Endothelial cell of umbilical vein (primary cell): Measurements from ENCODE around the gene AGO4. TPM values are rescaled to one million over a fixed set of nuclear protein-coding genes. Genes with fewer than 3 reads are reported as not detected.

Source experiments
- BruUV-seq: library from RNA; stranded (reverse); fragments of 400-500 nt; replicated peaks from 2 replicates; lab custom pipeline; 2021; lab: Mats Ljungman, UMichigan
- CTCF ChIA-PET: fragments of 300-600, 350-600 bp; sonication (Branson Sonifier 250); formaldehyde crosslinking; loops from one replicate; lab custom pipeline; 2021; ENCODE audit warnings: antibody characterized with exemption, inconsistent platforms; lab: Charles Lee
- POLR2A ChIA-PET: fragments of 300-600, 350-600 bp; sonication (Branson Sonifier 250); formaldehyde crosslinking; loops from one replicate; lab custom pipeline; 2021; ENCODE audit warnings: antibody characterized with exemption, inconsistent platforms; lab: Charles Lee
- DNase-seq: peaks from one replicate; pipeline ENCODE4 v3.0.0-alpha.2; 2011; ENCODE audit warnings: low read depth, low spot score
- FAIRE-seq: peaks from 2 replicates; lab custom pipeline; 2011; peaks lifted over from hg19 to GRCh38; lab: Jason Lieb, UNC
- H2AFZ ChIP-seq: 2 replicates; pipeline ENCODE4 v1.6.0; 2012; ENCODE audit warnings: low read depth, low read length, control low read depth, inconsistent platforms
- H3K27ac ChIP-seq: 2 replicates; pipeline ENCODE4 v1.5.1; 2011; ENCODE audit warnings: low read depth, mild to moderate bottlenecking, control low read depth, low read length, moderate library complexity; ENCODE audit not compliant: insufficient read depth
- H3K27me3 ChIP-seq, 2 experiments: 2 replicates each; pipeline versions ENCODE4 v1.6.0 to v1.6.1; 2011; ENCODE audit warnings: low read length in 2 of 2, mixed read lengths in 1 of 2; ENCODE audit not compliant: control insufficient read depth in 2 of 2, insufficient read depth in 2 of 2
- H3K36me3 ChIP-seq, 2 experiments: 2 replicates in 1 of 2; 3 replicates in 1 of 2; pipeline ENCODE4 v1.5.1; 2011; ENCODE audit warnings: low read length in 2 of 2, mild to moderate bottlenecking in 1 of 2, moderate library complexity in 1 of 2; ENCODE audit not compliant: control insufficient read depth in 2 of 2, insufficient read depth in 2 of 2; ENCODE audit errors: extremely low read depth in 1 of 2
- H3K4me1 ChIP-seq: 3 replicates; pipeline ENCODE4 v1.5.1; 2011; ENCODE audit warnings: mild to moderate bottlenecking, low read length; ENCODE audit not compliant: control insufficient read depth, insufficient read depth; ENCODE audit errors: extremely low read depth
- H3K4me2 ChIP-seq: 2 replicates; pipeline ENCODE4 v1.6.1; 2011; ENCODE audit warnings: low read length, control low read depth, mixed read lengths; ENCODE audit not compliant: insufficient read depth
- H3K4me3 ChIP-seq, 3 experiments: fragments of 200-600 bp in 1 of 3; sonication (generic), shearing (Covaris generic) in 1 of 3; replicated peaks in 1 of 3; 2 replicates each; pipeline ENCODE4 v1.5.1; 2011 to 2016; ENCODE audit warnings: control low read depth in 3 of 3, low read length in 3 of 3, mild to moderate bottlenecking in 2 of 3, inconsistent platforms in 1 of 3, low read depth in 1 of 3, moderate library complexity in 1 of 3; ENCODE audit not compliant: insufficient read depth in 1 of 3
- H3K79me2 ChIP-seq: 2 replicates; pipeline ENCODE4 v1.6.0; 2012; ENCODE audit warnings: low read length, inconsistent platforms; ENCODE audit not compliant: control insufficient read depth, insufficient read depth
- H3K9ac ChIP-seq: replicated peaks from 2 replicates; pipeline ENCODE3; 2011; ENCODE audit warnings: low read length, control low read depth; ENCODE audit not compliant: insufficient read depth; ENCODE audit errors: extremely low read depth
- H3K9me1 ChIP-seq: replicated peaks from 3 replicates; pipeline ENCODE4 v1.6.0; 2011; ENCODE audit warnings: mild to moderate bottlenecking, low read length; ENCODE audit not compliant: control insufficient read depth, insufficient read depth; ENCODE audit errors: extremely low read depth
- H3K9me3 ChIP-seq: replicated peaks from 2 replicates; pipeline ENCODE4 v1.5.1; 2012; ENCODE audit warnings: low read length, inconsistent platforms; ENCODE audit not compliant: control insufficient read depth, insufficient read depth
- H4K20me1 ChIP-seq: replicated peaks from 2 replicates; pipeline ENCODE3; 2011; ENCODE audit warnings: mild to moderate bottlenecking, low read length; ENCODE audit not compliant: control insufficient read depth, insufficient read depth; ENCODE audit errors: extremely low read depth
- EZH2 ChIP-seq: IDR thresholded peaks from 2 replicates; pipeline ENCODE4 v1.6.1; 2012; ENCODE audit warnings: borderline replicate concordance, low read depth, mild to moderate bottlenecking, moderate library complexity, low read length, inconsistent platforms; ENCODE audit not compliant: severe bottlenecking
- FOS ChIP-seq: IDR thresholded peaks from 2 replicates; pipeline ENCODE4 v1.6.1; 2011; ENCODE audit warnings: mild to moderate bottlenecking, low read length, moderate library complexity, borderline replicate concordance; ENCODE audit not compliant: insufficient read depth
- GATA2 ChIP-seq: IDR thresholded peaks from 2 replicates; pipeline ENCODE4 v1.7.0; 2011; ENCODE audit warnings: low read depth, mild to moderate bottlenecking, moderate library complexity, mixed read lengths, low read length; ENCODE audit not compliant: insufficient read length, insufficient read depth
- JUN ChIP-seq: IDR thresholded peaks from 2 replicates; pipeline ENCODE4 v1.6.1; 2011; ENCODE audit warnings: borderline replicate concordance, low read depth; ENCODE audit not compliant: insufficient read length, insufficient read depth
- MYC ChIP-seq: IDR thresholded peaks from one replicate; pipeline ENCODE4 v1.6.1; 2011; ENCODE audit warnings: mild to moderate bottlenecking, low read depth, low read length
- POLR2A ChIP-seq: IDR thresholded peaks from 2 replicates; pipeline ENCODE4 v1.6.1; 2012; ENCODE audit warnings: low read depth, mild to moderate bottlenecking, control low read depth, low read length
- POLR2AphosphoS5 ChIP-seq: IDR thresholded peaks from 2 replicates; pipeline ENCODE4 v1.6.1; 2012; ENCODE audit warnings: low read depth, mild to moderate bottlenecking, control low read depth, low read length, moderate library complexity; ENCODE audit not compliant: insufficient read depth
- dilution Hi-C: fragments of 300-500 bp; cut with MboI; formaldehyde crosslinking; loops from one replicate; pipeline ENCODE4 v1.15.0; 2019; ENCODE audit warnings: low sequenced_read_pairs; ENCODE audit not compliant: extremely low pct_ligation_motif_present
- intact Hi-C: fragments of 100-400 bp; cut with micrococcal nuclease; formaldehyde crosslinking; loops from one replicate; pipeline ENCODE4 v1.10.0; 2022
- polyA plus RNA-seq, 4 experiments: library from polyadenylated mRNA; depleted of rRNA in 3 of 4; stranded (reverse) in 3 of 4; unstranded in 1 of 4; fragments of >200 nt; gene quantifications; 2 replicates each; pipeline versions ENCODE4 v1.2.1 to v1.2.3, GENCODE V29; 2011 to 2012; ENCODE audit warnings: missing spikeins in 1 of 4
- total RNA-seq: library from RNA; stranded (reverse); gene quantifications from 2 replicates; pipeline ENCODE4 v1.2.3, GENCODE V29; 2021
- TF ChIP-seq, protein P1 (sequence below): IDR thresholded peaks from 2 replicates; pipeline ENCODE4 v1.6.1; 2011; ENCODE audit not compliant: insufficient read depth, insufficient read length
- TF ChIP-seq, protein P2 (sequence below), 2 donors: IDR thresholded peaks; 1 replicate in 1 of 2; 2 replicates in 1 of 2; pipeline ENCODE4 v1.5.1; 2011; ENCODE audit warnings: low read length in 2 of 2, mild to moderate bottlenecking in 2 of 2, moderate library complexity in 2 of 2, control low read depth in 1 of 2, inconsistent platforms in 1 of 2, low read depth in 1 of 2; ENCODE audit not compliant: insufficient read depth in 1 of 2; ENCODE audit errors: extremely low read depth in 1 of 2

Gene AGO4
- total and polyA plus RNA-seq, 2 donors (not counting 3 experiments of a cell fraction or from before 2014, with no cell fraction given), result 11.1 to 19.8 TPM

DNA sequence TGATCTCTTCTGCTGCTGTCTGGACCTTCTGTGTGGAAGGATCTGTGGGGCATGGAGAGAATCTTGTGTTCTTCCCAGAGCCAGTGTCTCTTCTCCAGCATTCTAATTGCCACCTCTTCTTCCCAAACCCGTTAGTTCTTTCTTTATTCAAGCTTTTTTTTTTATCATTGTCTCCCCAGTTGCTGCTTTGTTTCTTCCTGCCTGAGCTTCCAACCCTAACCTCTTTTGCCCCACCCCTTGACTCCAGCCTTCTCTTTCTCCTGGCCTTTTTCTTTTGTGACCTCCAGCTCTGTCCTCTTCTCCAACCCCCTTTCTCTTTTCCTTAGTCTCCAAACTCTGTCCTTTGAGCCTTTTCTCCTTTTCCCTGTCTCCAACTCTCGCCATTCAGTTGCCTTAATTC is 79.7 kb downstream of the AGO4 start:
- intact Hi-C loops (no loop called here), dilution Hi-C loops (no loop called here)
- H3K4me2 ChIP-seq, result no peak overlapping the region
- H3K27ac ChIP-seq, result no peak overlapping the region
- no TSS peak for BruUV-seq
- peaks cover 3 to 5% of the 10 kb centered on the region in 2 experiments for H3K36me3 ChIP-seq
- DNase-seq (no peak), FAIRE-seq (no peak)
- H3K9ac ChIP-seq, result no peak overlapping the region
- no peak overlapping the region for H2AFZ ChIP-seq
- H3K4me3 ChIP-seq, result no peak overlapping the region
- H3K4me1 ChIP-seq, result peaks cover 17% of the 10 kb centered on the region
- no peaks in the 10 kb centered on the region for H3K9me3 ChIP-seq
- H3K9me1 ChIP-seq, result no peaks in the 10 kb centered on the region
- H3K27me3 ChIP-seq, result no peaks in the 10 kb centered on the region
- TF ChIP-seq, protein P1, sequence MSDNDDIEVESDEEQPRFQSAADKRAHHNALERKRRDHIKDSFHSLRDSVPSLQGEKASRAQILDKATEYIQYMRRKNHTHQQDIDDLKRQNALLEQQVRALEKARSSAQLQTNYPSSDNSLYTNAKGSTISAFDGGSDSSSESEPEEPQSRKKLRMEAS, result no peak
- no peak for TF ChIP-seq JUN
- TF ChIP-seq, protein P2, sequence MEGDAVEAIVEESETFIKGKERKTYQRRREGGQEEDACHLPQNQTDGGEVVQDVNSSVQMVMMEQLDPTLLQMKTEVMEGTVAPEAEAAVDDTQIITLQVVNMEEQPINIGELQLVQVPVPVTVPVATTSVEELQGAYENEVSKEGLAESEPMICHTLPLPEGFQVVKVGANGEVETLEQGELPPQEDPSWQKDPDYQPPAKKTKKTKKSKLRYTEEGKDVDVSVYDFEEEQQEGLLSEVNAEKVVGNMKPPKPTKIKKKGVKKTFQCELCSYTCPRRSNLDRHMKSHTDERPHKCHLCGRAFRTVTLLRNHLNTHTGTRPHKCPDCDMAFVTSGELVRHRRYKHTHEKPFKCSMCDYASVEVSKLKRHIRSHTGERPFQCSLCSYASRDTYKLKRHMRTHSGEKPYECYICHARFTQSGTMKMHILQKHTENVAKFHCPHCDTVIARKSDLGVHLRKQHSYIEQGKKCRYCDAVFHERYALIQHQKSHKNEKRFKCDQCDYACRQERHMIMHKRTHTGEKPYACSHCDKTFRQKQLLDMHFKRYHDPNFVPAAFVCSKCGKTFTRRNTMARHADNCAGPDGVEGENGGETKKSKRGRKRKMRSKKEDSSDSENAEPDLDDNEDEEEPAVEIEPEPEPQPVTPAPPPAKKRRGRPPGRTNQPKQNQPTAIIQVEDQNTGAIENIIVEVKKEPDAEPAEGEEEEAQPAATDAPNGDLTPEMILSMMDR (IDR thresholded peaks at IDR 0.05; ENCODE audit: extremely low read depth in 1 of 2, insufficient read depth in 1 of 2, low read depth in 1 of 2, low read length in 2 of 2), result no peak
- no peak for TF ChIP-seq FOS
- TF ChIP-seq GATA2, result no peak
- no peak for TF ChIP-seq POLR2A
- TF ChIP-seq MYC, result no peak
- TF ChIP-seq POLR2AphosphoS5, result no peak
- TF ChIP-seq EZH2, result no peak
- CTCF ChIA-PET, result interaction anchor here (1.7 kb wide), 1 partner anchor 12 kb away, joined by 5 read pairs; no protein-coding TSS in a partner anchor
- POLR2A ChIA-PET, result no interaction called here
- H4K20me1 ChIP-seq, result no peaks in the 10 kb centered on the region
- H3K79me2 ChIP-seq, result peaks cover 16% of the 10 kb centered on the region
